Spleen (tissue), 11 donors: ENCODE results near the gene RARG. TPM values are rescaled to one million over a fixed set of nuclear protein-coding genes. Genes with fewer than 3 reads are reported as not detected.

Experiments
- DNase-seq: peaks from one replicate; pipeline ENCODE4 v3.0.0-alpha.2; 2020
- H3K27ac ChIP-seq, 8 donors: fragments of 200-600 bp; sonication (generic) in 7 of 8; 1 replicate in 4 of 8; 2 replicates in 4 of 8; pipeline versions ENCODE4 v1.5.0 to v1.8.0; 2016 to 2021; ENCODE audit warnings: inconsistent platforms in 4 of 8, mild to moderate bottlenecking in 4 of 8, moderate library complexity in 1 of 8
- H3K27me3 ChIP-seq, 7 donors: fragments of 200-600 bp; sonication (generic) in 6 of 7; replicated peaks in 1 of 7; 1 replicate in 4 of 7; 2 replicates in 3 of 7; pipeline versions ENCODE4 v1.5.0 to v1.8.0; 2016 to 2021; ENCODE audit warnings: inconsistent platforms in 3 of 7, mild to moderate bottlenecking in 1 of 7
- H3K36me3 ChIP-seq, 6 donors: fragments of 200-600 bp; sonication (generic) in 5 of 6; 1 replicate in 4 of 6; 2 replicates in 2 of 6; pipeline versions ENCODE4 v1.5.0 to v1.8.0; 2016 to 2021; ENCODE audit warnings: inconsistent platforms in 2 of 6
- H3K4me1 ChIP-seq, 6 donors: fragments of 200-600 bp; sonication (generic) in 5 of 6; 1 replicate in 3 of 6; 2 replicates in 3 of 6; pipeline versions ENCODE4 v1.5.0 to v1.8.0; 2016 to 2021; ENCODE audit warnings: inconsistent platforms in 3 of 6
- H3K4me3 ChIP-seq, 8 donors: fragments of 200-600 bp; sonication (generic) in 7 of 8; 1 replicate in 4 of 8; 2 replicates in 4 of 8; pipeline versions ENCODE4 v1.5.0 to v1.8.0; 2016 to 2021; ENCODE audit warnings: inconsistent platforms in 4 of 8, mild to moderate bottlenecking in 4 of 8, moderate library complexity in 2 of 8
- H3K9me3 ChIP-seq, 8 donors: fragments of 200-600 bp; sonication (generic) in 7 of 8; 1 replicate in 4 of 8; 2 replicates in 4 of 8; pipeline versions ENCODE4 v1.5.0 to v1.8.0; 2016 to 2021; ENCODE audit warnings: inconsistent platforms in 4 of 8
- POLR2A ChIP-seq, 3 donors: fragments of 450-650 bp; IDR thresholded peaks; one replicate each; pipeline ENCODE4 v1.5.1; 2017; ENCODE audit warnings: antibody characterized with exemption in 3 of 3, mild to moderate bottlenecking in 1 of 3
- POLR2AphosphoS5 ChIP-seq, 3 donors: sonication (generic); formaldehyde crosslinking; IDR thresholded peaks; one replicate each; pipeline ENCODE4 v1.5.1; 2017; ENCODE audit warnings: antibody characterized with exemption in 3 of 3
- WGBS, 5 donors: extraction: QIAGEN DNeasy Blood & Tissue Kit in 3 of 5; methylation state at CpG; one replicate each; pipeline versions ENCODE4 v1.1.5 to v1.1.7; 2013 to 2018; 5-methylcytosine and 5-hydroxymethylcytosine counted together
- intact Hi-C: fragments of 100-400 bp; cut with DNase I; formaldehyde crosslinking; loops from one replicate; pipeline ENCODE4 v1.15.0; 2023; ENCODE audit warnings: low total_unique reads
- polyA plus RNA-seq, 3 donors: library from polyadenylated mRNA; stranded (reverse); fragments of 200-250 nt; gene quantifications; one replicate each; pipeline ENCODE4 v1.2.1, GENCODE V29; 2013
- total RNA-seq, 7 donors: library from RNA; depleted of rRNA in 3 of 7; stranded (reverse); fragments of >200 nt in 3 of 7; fragmentation: NEBNext Ultra II Directional in 4 of 7; extraction: Animal tissue kit (Norgen Biotek cat#: 25700) in 4 of 7; gene quantifications; one replicate each; pipeline versions ENCODE4 v1.1.0 to v1.2.1, GENCODE V29; 2016 to 2021
- TF ChIP-seq, protein P1 (sequence below), 11 experiments: fragments of 200-600 bp in 7 of 11; fragments of 450-650 bp in 4 of 11; sonication (generic) in 4 of 11; IDR thresholded peaks in 8 of 11; conservative IDR thresholded peaks in 3 of 11; 1 replicate in 7 of 11; 2 replicates in 4 of 11; pipeline versions ENCODE4 v1.4.0 to v1.8.0; 2016 to 2021; ENCODE audit warnings: antibody characterized with exemption in 11 of 11, inconsistent platforms in 4 of 11, mild to moderate bottlenecking in 1 of 11
- donor health status: healthy with polysubstance abuse.
- donor health status: DM: no; HTN: no; CAD: no; lungs with moderate emphysema.
- donor health status: DM: no; HTN: no; CAD: no.
- donor health status: Bipolar disorder and iron deficiency.
- donor health status: healthy.
- donor health status: DM: no; HTN: no; CAD: no.
- donor health status: DM: yes; HTN: yes; CAD: no.

Gene RARG
- total and polyA plus RNA-seq, 10 donors = 4.6 to 20.8 (median 11.2) TPM

DNA sequence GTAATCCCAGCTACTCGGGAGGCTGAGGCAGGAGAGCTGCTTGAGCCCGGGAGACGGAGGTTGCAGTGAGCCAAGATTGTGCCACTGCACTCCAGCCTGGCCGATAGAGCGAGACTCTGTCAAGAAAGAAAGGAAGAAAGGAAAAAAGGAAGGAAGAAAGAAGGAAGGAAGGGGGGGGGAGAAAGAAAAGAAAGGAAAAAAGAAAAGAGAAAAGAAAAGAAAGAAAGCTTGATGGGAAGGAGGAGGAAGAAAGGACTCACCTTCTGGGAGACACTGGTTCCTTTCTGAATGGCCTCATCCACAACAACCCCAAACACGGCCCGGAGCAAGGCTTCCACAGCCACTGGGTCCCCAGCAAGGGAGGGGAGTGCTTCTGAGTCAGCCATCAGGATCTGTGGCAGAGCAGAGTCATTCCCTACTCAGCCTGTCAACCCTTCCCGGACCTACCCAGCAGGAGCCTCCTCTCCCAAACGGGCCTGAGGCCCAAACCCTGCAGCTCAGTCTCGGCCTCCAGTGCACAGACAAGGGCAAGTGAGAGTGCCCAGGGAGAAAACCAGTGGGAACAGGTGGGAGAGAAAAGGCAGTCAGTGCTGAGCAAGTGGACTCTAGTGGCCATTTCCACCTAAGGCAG lies 58.8 kb downstream of the RARG start:
- 86 to 96% (median 93%) methylated on average over 10 of the region's 10 CpGs for WGBS, 5 donors
- TF ChIP-seq POLR2A (IDR thresholded peaks at IDR 0.05) = no peak
- TF ChIP-seq POLR2AphosphoS5 (IDR thresholded peaks at IDR 0.05) = no peak
- TF ChIP-seq, protein P1, sequence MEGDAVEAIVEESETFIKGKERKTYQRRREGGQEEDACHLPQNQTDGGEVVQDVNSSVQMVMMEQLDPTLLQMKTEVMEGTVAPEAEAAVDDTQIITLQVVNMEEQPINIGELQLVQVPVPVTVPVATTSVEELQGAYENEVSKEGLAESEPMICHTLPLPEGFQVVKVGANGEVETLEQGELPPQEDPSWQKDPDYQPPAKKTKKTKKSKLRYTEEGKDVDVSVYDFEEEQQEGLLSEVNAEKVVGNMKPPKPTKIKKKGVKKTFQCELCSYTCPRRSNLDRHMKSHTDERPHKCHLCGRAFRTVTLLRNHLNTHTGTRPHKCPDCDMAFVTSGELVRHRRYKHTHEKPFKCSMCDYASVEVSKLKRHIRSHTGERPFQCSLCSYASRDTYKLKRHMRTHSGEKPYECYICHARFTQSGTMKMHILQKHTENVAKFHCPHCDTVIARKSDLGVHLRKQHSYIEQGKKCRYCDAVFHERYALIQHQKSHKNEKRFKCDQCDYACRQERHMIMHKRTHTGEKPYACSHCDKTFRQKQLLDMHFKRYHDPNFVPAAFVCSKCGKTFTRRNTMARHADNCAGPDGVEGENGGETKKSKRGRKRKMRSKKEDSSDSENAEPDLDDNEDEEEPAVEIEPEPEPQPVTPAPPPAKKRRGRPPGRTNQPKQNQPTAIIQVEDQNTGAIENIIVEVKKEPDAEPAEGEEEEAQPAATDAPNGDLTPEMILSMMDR (IDR thresholded peaks at IDR 0.05 in 8 of 11, conservative IDR thresholded peaks at IDR 0.05 in 3 of 11) = no peak
- intact Hi-C loops = no loop called here

DNA sequence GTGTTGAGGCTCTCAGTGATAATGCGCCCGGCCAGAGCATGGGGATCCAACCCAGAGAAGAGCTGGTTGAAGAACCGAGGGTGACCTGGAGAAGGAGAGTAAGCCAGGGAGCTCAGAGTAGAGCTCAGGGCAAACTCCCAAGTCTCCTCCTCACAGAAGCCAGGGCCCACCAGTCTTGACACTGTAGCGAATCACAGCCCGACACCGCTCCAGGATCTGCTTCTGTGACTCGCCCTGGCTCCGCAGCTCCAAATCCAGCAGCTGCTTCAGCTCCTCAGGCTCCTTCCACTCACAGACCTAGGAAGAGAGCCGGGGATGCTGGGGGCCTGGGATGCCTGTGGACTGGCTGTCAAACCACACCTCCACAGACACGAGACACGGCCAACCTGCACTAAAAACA lies 59.7 kb downstream of the RARG start:
- Histone ChIP-seq H3K4me3 (no peak overlapping the region), H3K36me3 (peaks cover 0 to 43% (median 3%) of the 10 kb centered on the region in 6 donors), H3K27me3 (no peaks in the 10 kb centered on the region), H3K4me1 (peaks cover 0 to 28% (median 17%) of the 10 kb centered on the region in 6 donors), H3K27ac (no peak overlapping the region), H3K9me3 (no peaks in the 10 kb centered on the region)
- no peak for TF ChIP-seq POLR2AphosphoS5 (IDR thresholded peaks at IDR 0.05)
- TF ChIP-seq, protein P1 (IDR thresholded peaks at IDR 0.05 in 8 of 11, conservative IDR thresholded peaks at IDR 0.05 in 3 of 11) = no peak
- no peak for TF ChIP-seq POLR2A (IDR thresholded peaks at IDR 0.05)
- no peak for DNase-seq
- intact Hi-C loops = no loop called here
- 93 to 96% (median 96%) methylated on average over 11 of the region's 11 CpGs for WGBS, 5 donors

More for the DNA sequence above, 58.8 kb downstream of the RARG start:
- Histone ChIP-seq H3K27me3 (no peaks in the 10 kb centered on the region), H3K27ac (no peak overlapping the region), H3K4me1 (peaks cover 0 to 28% (median 17%) of the 10 kb centered on the region in 6 donors), H3K36me3 (peaks cover 0 to 43% (median 3%) of the 10 kb centered on the region in 6 donors), H3K9me3 (no peaks in the 10 kb centered on the region), H3K4me3 (no peak overlapping the region)
- DNase-seq = no peak

DNA sequence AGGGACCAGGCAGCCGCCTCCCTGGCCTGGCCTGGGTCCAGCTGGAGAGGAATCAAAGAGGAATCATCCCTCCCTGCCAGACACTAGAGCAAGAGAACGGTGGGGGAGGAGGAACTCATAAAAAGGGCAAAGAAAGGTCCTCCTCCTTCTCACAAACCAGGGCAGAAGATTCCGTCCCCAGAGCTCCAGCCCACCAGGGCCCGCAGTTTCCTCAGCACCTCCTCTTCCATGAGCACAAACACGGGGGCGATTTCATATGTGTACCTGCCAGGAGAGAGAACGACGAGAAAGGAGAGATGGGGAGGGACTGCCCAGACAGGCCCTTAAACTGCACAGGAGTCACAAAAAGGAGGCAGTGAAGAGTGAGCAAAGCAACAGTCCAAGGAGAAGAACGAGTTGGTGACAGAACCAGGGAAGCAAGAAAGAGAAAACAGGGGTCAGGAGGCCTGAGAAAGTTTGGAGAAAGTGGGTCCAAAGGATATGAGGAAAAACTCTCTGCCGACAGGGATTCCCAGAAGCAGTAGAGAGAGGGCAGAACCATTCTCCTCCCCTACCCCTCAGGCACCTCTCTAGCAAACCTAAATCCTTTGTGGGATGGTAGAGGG lies 60.2 kb downstream of the RARG start:
- Histone ChIP-seq H3K27ac (no peak overlapping the region), H3K4me1 (peaks cover 0 to 28% (median 17%) of the 10 kb centered on the region in 6 donors), H3K4me3 (no peak overlapping the region), H3K36me3 (peaks cover 0 to 47% (median 3%) of the 10 kb centered on the region in 6 donors), H3K9me3 (no peaks in the 10 kb centered on the region), H3K27me3 (no peaks in the 10 kb centered on the region)
- intact Hi-C loops = no loop called here
- 64 to 78% (median 77%) methylated on average over 10 of the region's 10 CpGs for WGBS, 5 donors
- DNase-seq = no peak
- TF ChIP-seq POLR2A (IDR thresholded peaks at IDR 0.05) = no peak
- TF ChIP-seq, protein P1 (IDR thresholded peaks at IDR 0.05 in 8 of 11, conservative IDR thresholded peaks at IDR 0.05 in 3 of 11) = no peak
